Dermis lymphatic vessel endothelial cell (primary cell): Measurements from ENCODE around the gene DMBT1. TPM values are rescaled to one million over a fixed set of nuclear protein-coding genes. Genes with fewer than 3 reads are reported as not detected.

ENCODE experiments used
- total RNA-seq: library from RNA; depleted of rRNA; stranded (reverse); fragments of >200 nt; gene quantifications from 2 replicates; pipeline ENCODE4 v1.2.1, GENCODE V29; 2014

The DMBT1 gene
- not detected in 2 replicates for total RNA-seq

GRCh38 chr10:122560279-122560804 is at the start of gene DMBT1:
TSS of gene DMBT1 (plus strand) at chr10:122560754. CDS start at chr10:122560771, 17 bp downstream.

Other genes with a start within 250 kb of the DMBT1 start
- gene PLEKHA1, start 186.0 kb upstream of the DMBT1 start, total RNA-seq = 34.4 and 35.4 TPM in 2 replicates
- gene ARMS2, start 106.1 kb upstream of the DMBT1 start, total RNA-seq = not detected in 2 replicates
- gene HTRA1, start 99.2 kb upstream of the DMBT1 start, total RNA-seq = 43.1 and 63.7 TPM in 2 replicates
- not detected in 2 replicates for gene C10orf120, start 139.1 kb downstream of the DMBT1 start, total RNA-seq